ENCODE data around the gene VAMP4.

The VAMP4 gene

GRCh38 chr1:171744986-171745385, 3.1 kb upstream of the VAMP4 start (continued):
- TF ChIP-seq ZNF174 (tag by site-specific recombination; IDR thresholded peaks at IDR 0.05) (no peak), ZNF629 (tag by site-specific recombination; IDR thresholded peaks at IDR 0.05) (no peak), GLIS1 (tag by site-specific recombination; IDR thresholded peaks at IDR 0.05) (no peak), PRDM4 (tag by site-specific recombination; IDR thresholded peaks at IDR 0.05) (no peak)

- Histone ChIP-seq H3K36me3 (ENCODE audit: control insufficient read depth in 2 of 2, insufficient read depth in 1 of 2, low read length in 2 of 2) (no peaks in the 10 kb centered on the region), H3K4me3 (ENCODE audit: low read depth, low read length) (peak overlapping the region; percentile 88), H3K27ac (ENCODE audit: extremely low read depth, low read depth, low read length) (peak overlapping the region; percentile 81), H3K4me1 (ENCODE audit: control insufficient read depth, insufficient read depth, low read length) (no peaks in the 10 kb centered on the region), H3K9me3 (ENCODE audit: control insufficient read depth, insufficient read depth, low read depth, low read length) (no peaks in the 10 kb centered on the region)
- ChIA-PET CTCF (interaction anchor here (0.5 to 2.7 kb wide), 9 partner anchors 9 to 1163 kb away, joined by 3 to 9 read pairs (median 3); no protein-coding TSS in a partner anchor), POLR2A (interaction anchor here (1.0 to 2.3 kb wide), 2 partner anchors 11 to 38 kb away, joined by 4 to 11 read pairs; partner anchors contain the start of gene METTL13)
- 0 out of 2 replicates have a peak, but pooled peaks have one; percentile 10 for TF ChIP-seq GFI1B (tag by site-specific recombination; IDR thresholded peaks at IDR 0.05)
- TF ChIP-seq OSR2 (tag by site-specific recombination; IDR thresholded peaks at IDR 0.05), result peak; percentile 35; the same call in 1 of the 2 replicates
- peak; percentile 95 for TF ChIP-seq ZBTB17 (tag by site-specific recombination; IDR thresholded peaks at IDR 0.05)
- 0 out of 2 replicates have a peak, but pooled peaks have one; percentile 5 for TF ChIP-seq PRDM10 (tag by site-specific recombination; IDR thresholded peaks at IDR 0.05)
- no peak for TF ChIP-seq ZNF768 (tag by site-specific recombination; IDR thresholded peaks at IDR 0.05)
- TF ChIP-seq ZNF10 (tag by site-specific recombination; IDR thresholded peaks at IDR 0.05), result peak; percentile 26; the same call in 1 of the 2 replicates
Observed at GRCh38 chr1:171743081-171743870, 1.4 kb upstream of the VAMP4 start.

DNA sequence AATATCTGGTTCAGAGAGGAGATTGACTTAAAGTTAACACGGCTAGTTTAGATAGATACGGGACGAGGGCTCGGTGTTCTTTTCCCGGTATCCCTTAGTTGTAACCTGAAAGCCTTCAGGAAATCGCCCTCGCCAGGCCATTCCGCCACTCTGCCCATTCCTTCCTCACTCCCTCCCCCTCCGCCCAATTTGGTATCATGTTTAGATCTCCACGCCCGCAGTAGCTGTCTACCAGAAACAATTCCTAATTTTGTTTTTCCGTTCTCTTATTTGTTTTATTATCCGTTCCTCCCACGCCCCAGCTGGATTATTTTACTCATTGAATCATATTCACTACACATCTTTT, 685 bp upstream of the VAMP4 start:
- CTCF ChIA-PET, result interaction anchor here (0.7 to 2.7 kb wide), 6 partner anchors 10 to 1163 kb away, joined by 3 to 9 read pairs (median 4); no protein-coding TSS in a partner anchor
- Histone ChIP-seq H3K4me3 (ENCODE audit: low read depth, low read length) (peak overlapping the region; percentile 88), H3K36me3 (ENCODE audit: control insufficient read depth in 2 of 2, insufficient read depth in 1 of 2, low read length in 2 of 2) (0 out of 3 replicates have a peak, but pooled peaks cover 0 to 4% of the 10 kb centered on the region in 2 experiments), H3K27ac (ENCODE audit: extremely low read depth, low read depth, low read length) (peak overlapping the region; percentile 81), H3K9me3 (ENCODE audit: control insufficient read depth, insufficient read depth, low read depth, low read length) (no peaks in the 10 kb centered on the region), H3K4me1 (ENCODE audit: control insufficient read depth, insufficient read depth, low read length) (no peaks in the 10 kb centered on the region)
- POLR2A ChIA-PET, result interaction anchor here (0.7 to 2.3 kb wide), 4 partner anchors 12 to 75 kb away, joined by 3 to 11 read pairs (median 4); partner anchors contain the start of gene METTL13
- TF ChIP-seq ZFHX2 (tag by site-specific recombination; conservative IDR thresholded peaks at IDR 0.05) (peak; percentile 7; the same call in 1 of the 2 replicates), ZBTB17 (tag by site-specific recombination; IDR thresholded peaks at IDR 0.05) (peak; percentile 71; the same call in 1 of the 2 replicates), IKZF3 (tag by site-specific recombination; IDR thresholded peaks at IDR 0.05) (peak; percentile 31; the same call in 1 of the 2 replicates), ZNF350 (tag by site-specific recombination; IDR thresholded peaks at IDR 0.05) (no peak), YY1 (tag by site-specific recombination; IDR thresholded peaks at IDR 0.05) (no peak), OSR2 (tag by site-specific recombination; IDR thresholded peaks at IDR 0.05) (peak; percentile 56; the same call in 1 of the 2 replicates), ZNF335 (tag by site-specific recombination; conservative IDR thresholded peaks at IDR 0.05) (peak; percentile 95), PATZ1 (tag by site-specific recombination; IDR thresholded peaks at IDR 0.05) (no peak), ZNF830 (tag by site-specific recombination; IDR thresholded peaks at IDR 0.05; ENCODE audit: low read depth) (no peak), ZBTB7A (tag by site-specific recombination; IDR thresholded peaks at IDR 0.05; ENCODE audit: low read depth) (no peak), ZNF341 (tag by site-specific recombination; IDR thresholded peaks at IDR 0.05; ENCODE audit: low read depth) (peak; percentile 88), ZBTB48 (tag by site-specific recombination; IDR thresholded peaks at IDR 0.05) (peak; percentile 77)
- TF ChIP-seq, protein P1, sequence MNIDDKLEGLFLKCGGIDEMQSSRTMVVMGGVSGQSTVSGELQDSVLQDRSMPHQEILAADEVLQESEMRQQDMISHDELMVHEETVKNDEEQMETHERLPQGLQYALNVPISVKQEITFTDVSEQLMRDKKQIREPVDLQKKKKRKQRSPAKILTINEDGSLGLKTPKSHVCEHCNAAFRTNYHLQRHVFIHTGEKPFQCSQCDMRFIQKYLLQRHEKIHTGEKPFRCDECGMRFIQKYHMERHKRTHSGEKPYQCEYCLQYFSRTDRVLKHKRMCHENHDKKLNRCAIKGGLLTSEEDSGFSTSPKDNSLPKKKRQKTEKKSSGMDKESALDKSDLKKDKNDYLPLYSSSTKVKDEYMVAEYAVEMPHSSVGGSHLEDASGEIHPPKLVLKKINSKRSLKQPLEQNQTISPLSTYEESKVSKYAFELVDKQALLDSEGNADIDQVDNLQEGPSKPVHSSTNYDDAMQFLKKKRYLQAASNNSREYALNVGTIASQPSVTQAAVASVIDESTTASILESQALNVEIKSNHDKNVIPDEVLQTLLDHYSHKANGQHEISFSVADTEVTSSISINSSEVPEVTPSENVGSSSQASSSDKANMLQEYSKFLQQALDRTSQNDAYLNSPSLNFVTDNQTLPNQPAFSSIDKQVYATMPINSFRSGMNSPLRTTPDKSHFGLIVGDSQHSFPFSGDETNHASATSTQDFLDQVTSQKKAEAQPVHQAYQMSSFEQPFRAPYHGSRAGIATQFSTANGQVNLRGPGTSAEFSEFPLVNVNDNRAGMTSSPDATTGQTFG (tag by site-specific recombination; IDR thresholded peaks at IDR 0.05; ENCODE audit: borderline replicate concordance), result no peak
